HepG2 (cell line): ENCODE measurements around the gene PNN. TPM values are rescaled to one million over a fixed set of nuclear protein-coding genes. Genes with fewer than 3 reads are reported as not detected.
A peak's percentile ranks its signal among the peaks of the same experiment; 100 is the strongest.

ENCODE experiments used
- CEBPG ChIP-seq: IDR thresholded peaks from 2 replicates; pipeline ENCODE4 v1.6.1; 2016
- FOXA1 ChIP-seq, 2 experiments: fragments of 450-650 bp in 1 of 2; sonication (generic) in 1 of 2; formaldehyde crosslinking in 1 of 2; IDR thresholded peaks; 2 replicates each; pipeline versions ENCODE4 v1.4.0 to v1.6.1; 2016 to 2020; ENCODE audit warnings: missing genetic modification reagents in 1 of 2
- FOXP1 ChIP-seq, 2 experiments: fragments of 450-650 bp in 1 of 2; IDR thresholded peaks; 2 replicates each; pipeline ENCODE4 v1.6.1; 2017 to 2018; ENCODE audit warnings: antibody characterized with exemption in 1 of 2
- ISL2 ChIP-seq: sonication (generic); formaldehyde crosslinking; IDR thresholded peaks from 2 replicates; pipeline ENCODE4 v1.5.0; 2020; ENCODE audit warnings: missing genetic modification reagents
- KMT2B ChIP-seq: IDR thresholded peaks from 2 replicates; pipeline ENCODE4 v1.6.1; 2016; ENCODE audit warnings: missing genetic modification reagents, missing compliant biosample characterization
- MED1 ChIP-seq: sonication (generic); formaldehyde crosslinking; IDR thresholded peaks from 2 replicates; pipeline ENCODE4 v1.4.0; 2020; ENCODE audit warnings: missing genetic modification reagents
- NCOA2 ChIP-seq: sonication (generic); formaldehyde crosslinking; IDR thresholded peaks from 2 replicates; pipeline ENCODE4 v1.8.0; 2022; ENCODE audit warnings: inconsistent platforms
- NR1H2 ChIP-seq: sonication (generic); formaldehyde crosslinking; IDR thresholded peaks from 2 replicates; pipeline ENCODE4 v1.8.1; 2022; ENCODE audit warnings: low read depth, missing genetic modification reagents, borderline replicate concordance
- NR2F1 ChIP-seq, 2 experiments: fragments of 450-650 bp in 1 of 2; formaldehyde crosslinking in 1 of 2; IDR thresholded peaks; 2 replicates each; pipeline versions ENCODE4 v1.5.0 to v1.6.1; 2016 to 2020; ENCODE audit warnings: mild to moderate bottlenecking in 1 of 2, missing compliant biosample characterization in 1 of 2, missing genetic modification reagents in 1 of 2, moderate library complexity in 1 of 2
- NR2F6 ChIP-seq, 2 experiments: IDR thresholded peaks; 2 replicates each; pipeline ENCODE4 v1.6.1; 2016; ENCODE audit warnings: antibody characterized with exemption in 1 of 2, mild to moderate bottlenecking in 1 of 2
- PHF21A ChIP-seq: sonication (generic); formaldehyde crosslinking; IDR thresholded peaks from 2 replicates; pipeline ENCODE4 v1.5.0; 2020; ENCODE audit warnings: mild to moderate bottlenecking, missing genetic modification reagents
- PITX1 ChIP-seq: sonication (generic); formaldehyde crosslinking; IDR thresholded peaks from 2 replicates; pipeline ENCODE4 v1.5.1; 2020; ENCODE audit warnings: mild to moderate bottlenecking, missing genetic modification reagents
- SATB2 ChIP-seq: sonication (generic); formaldehyde crosslinking; IDR thresholded peaks from 2 replicates; pipeline ENCODE4 v1.5.0; 2020; ENCODE audit warnings: missing genetic modification reagents
- SOX13 ChIP-seq, 3 experiments: fragments of 450-650 bp in 1 of 3; sonication (generic) in 1 of 3; formaldehyde crosslinking in 1 of 3; IDR thresholded peaks in 2 of 3; conservative IDR thresholded peaks in 1 of 3; 2 replicates each; pipeline versions ENCODE4 v1.5.0 to v1.6.1; 2016 to 2020; ENCODE audit warnings: antibody characterized with exemption in 1 of 3, mild to moderate bottlenecking in 1 of 3, missing compliant biosample characterization in 1 of 3, missing genetic modification reagents in 1 of 3, moderate library complexity in 1 of 3
- THYN1 ChIP-seq: sonication (generic); formaldehyde crosslinking; IDR thresholded peaks from 2 replicates; pipeline ENCODE4 v1.8.1; 2023; ENCODE audit warnings: low read depth, mild to moderate bottlenecking, moderate library complexity, missing genetic modification reagents, borderline replicate concordance
- YEATS2 ChIP-seq: sonication (generic); formaldehyde crosslinking; IDR thresholded peaks from 2 replicates; pipeline ENCODE4 v1.4.0; 2020; ENCODE audit warnings: missing genetic modification reagents, borderline replicate concordance
- ZNF205 ChIP-seq: IDR thresholded peaks from 2 replicates; pipeline ENCODE4 v1.6.1; 2018; ENCODE audit warnings: missing biosample characterization, missing genetic modification reagents
- ZNF260 ChIP-seq: sonication (generic); formaldehyde crosslinking; IDR thresholded peaks from 2 replicates; pipeline ENCODE4 v1.4.0; 2020; ENCODE audit warnings: missing genetic modification reagents, low read depth, mild to moderate bottlenecking, borderline replicate concordance
- ZNF317 ChIP-seq: sonication (generic); formaldehyde crosslinking; IDR thresholded peaks from 2 replicates; pipeline ENCODE4 v1.5.0; 2020; ENCODE audit warnings: mild to moderate bottlenecking, missing genetic modification reagents
- ZNF329 ChIP-seq: sonication (generic); formaldehyde crosslinking; IDR thresholded peaks from 2 replicates; pipeline ENCODE4 v1.9.0; 2021; ENCODE audit warnings: low read depth, mild to moderate bottlenecking, missing genetic modification reagents
- ZNF431 ChIP-seq: sonication (generic); formaldehyde crosslinking; IDR thresholded peaks from 2 replicates; pipeline ENCODE4 v1.9.0; 2022; ENCODE audit warnings: missing genetic modification reagents, low read depth, mild to moderate bottlenecking, borderline replicate concordance
- ZNF629 ChIP-seq: sonication (generic); formaldehyde crosslinking; conservative IDR thresholded peaks from 2 replicates; pipeline ENCODE4 v1.5.0; 2020; ENCODE audit warnings: missing genetic modification reagents
- ZNF768 ChIP-seq: sonication (generic); formaldehyde crosslinking; IDR thresholded peaks from 2 replicates; pipeline ENCODE4 v1.4.0; 2020; ENCODE audit warnings: missing genetic modification reagents
- polyA plus RNA-seq, 8 experiments: library from polyadenylated mRNA; depleted of rRNA in 3 of 8; stranded (reverse) in 7 of 8; unstranded in 1 of 8; fragments of >200 nt; fragmentation: Illumina TruSeq in 4 of 8; extraction: Trizol in 4 of 8; gene quantifications; 2 replicates each; pipeline versions ENCODE4 v1.2.1 to v1.2.3, GENCODE V29; 2011 to 2016; ENCODE audit warnings: low read depth in 4 of 8, missing spikeins in 1 of 8, mixed read lengths in 1 of 8; ENCODE audit not compliant: insufficient read depth in 1 of 8
- total RNA-seq, 5 experiments: library from RNA; depleted of rRNA; stranded (reverse); fragments of >200 nt; fragmentation: Illumina TruSeq; extraction: Trizol; gene quantifications; 2 replicates each; pipeline ENCODE4 v1.2.3, GENCODE V29; 2016; ENCODE audit warnings: low read depth in 1 of 5
- TF ChIP-seq, protein P1 (sequence below): sonication (generic); formaldehyde crosslinking; IDR thresholded peaks from 2 replicates; pipeline ENCODE4 v1.4.0; 2020; ENCODE audit warnings: missing genetic modification reagents
- TF ChIP-seq, protein P2 (sequence below): sonication (generic); formaldehyde crosslinking; IDR thresholded peaks from 2 replicates; pipeline ENCODE4 v1.4.0; 2020; ENCODE audit warnings: mild to moderate bottlenecking, missing genetic modification reagents
- TF ChIP-seq, protein P3 (sequence below): sonication (generic); formaldehyde crosslinking; IDR thresholded peaks from 2 replicates; pipeline ENCODE4 v1.5.1; 2020; ENCODE audit warnings: missing genetic modification reagents, mild to moderate bottlenecking, borderline replicate concordance

The PNN gene
- total and polyA plus RNA-seq, 2 of the 13 experiments (the other 11 are each of a cell fraction or from before 2014, with no cell fraction given): 58.0 to 214 TPM

DNA sequence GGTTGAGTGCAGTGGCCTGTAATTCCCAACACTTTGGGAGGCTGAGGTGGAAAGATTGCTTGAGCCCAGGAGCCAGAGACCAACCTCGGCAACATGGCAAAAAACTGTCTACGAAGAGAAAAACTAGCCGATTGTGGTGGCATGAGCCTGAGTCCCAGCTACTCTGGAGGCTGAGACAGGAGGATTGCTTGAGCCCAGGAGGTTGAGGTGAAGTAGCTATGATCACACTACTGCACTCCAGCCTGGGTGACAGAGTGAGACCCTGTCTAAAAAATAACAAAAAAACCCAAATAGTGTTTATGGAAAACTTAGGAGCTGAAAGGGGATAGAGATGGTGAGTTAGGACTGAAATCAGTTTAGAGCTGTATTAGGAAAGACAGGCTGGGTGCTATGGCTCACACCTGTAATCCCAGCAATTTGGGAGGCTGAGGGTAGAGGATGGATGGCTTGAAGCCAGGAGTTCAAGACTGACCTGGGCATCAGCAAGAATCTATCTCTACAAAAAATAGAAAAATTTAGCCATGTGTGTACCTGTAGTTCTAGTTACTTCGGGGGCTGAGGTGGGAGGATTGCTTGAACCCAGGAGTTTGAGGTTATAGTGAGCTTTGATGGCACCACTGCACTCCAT, 9.7 kb downstream of the PNN start (continued):
- TF ChIP-seq NR2F6 (IDR thresholded peaks at IDR 0.05) (no peak), NR2F6 (CRISPR knock-in tag; IDR thresholded peaks at IDR 0.05) (no peak), ISL2 (CRISPR knock-in tag) (0 out of 2 replicates have a peak, but pooled peaks have one; percentile 11), SATB2 (CRISPR knock-in tag) (no peak), SOX13 (IDR thresholded peaks at IDR 0.05) (no peak), SOX13 (CRISPR knock-in tag; conservative IDR thresholded peaks at IDR 0.05 in 1 of 2, IDR thresholded peaks at IDR 0.05 in 1 of 2) (0 out of 4 replicates have a peak, but pooled peaks of 1 of the 2 experiments have one; percentile 25), PITX1 (CRISPR knock-in tag) (peak; percentile 28; the same call in 1 of the 2 replicates), ZNF317 (CRISPR knock-in tag) (0 out of 2 replicates have a peak, but pooled peaks have one; percentile 44), MED1 (no peak; the same call in 1 of the 2 replicates), KMT2B (CRISPR knock-in tag) (0 out of 2 replicates have a peak, but pooled peaks have one; percentile 26), ZNF629 (CRISPR knock-in tag) (no peak), CEBPG (CRISPR knock-in tag) (no peak), ZNF205 (CRISPR knock-in tag) (no peak), ZNF768 (CRISPR knock-in tag) (no peak; the same call in 1 of the 2 replicates), ZNF260 (CRISPR knock-in tag) (no peak), PHF21A (CRISPR knock-in tag) (no peak), ZNF329 (CRISPR knock-in tag) (no peak), ZNF431 (CRISPR knock-in tag) (no peak), FOXA1 (IDR thresholded peaks at IDR 0.05) (no peak), FOXA1 (CRISPR knock-in tag; IDR thresholded peaks at IDR 0.05) (no peak), YEATS2 (CRISPR knock-in tag) (0 out of 2 replicates have a peak, but pooled peaks have one; percentile 45), THYN1 (CRISPR knock-in tag) (no peak), NR2F1 (CRISPR knock-in tag; IDR thresholded peaks at IDR 0.05) (no peak), NCOA2 (CRISPR knock-in tag) (no peak; the same call in 1 of the 2 replicates), NR1H2 (CRISPR knock-in tag) (no peak), FOXP1 (IDR thresholded peaks at IDR 0.05) (no peak), FOXP1 (CRISPR knock-in tag; IDR thresholded peaks at IDR 0.05) (no peak)
- TF ChIP-seq, protein P1, sequence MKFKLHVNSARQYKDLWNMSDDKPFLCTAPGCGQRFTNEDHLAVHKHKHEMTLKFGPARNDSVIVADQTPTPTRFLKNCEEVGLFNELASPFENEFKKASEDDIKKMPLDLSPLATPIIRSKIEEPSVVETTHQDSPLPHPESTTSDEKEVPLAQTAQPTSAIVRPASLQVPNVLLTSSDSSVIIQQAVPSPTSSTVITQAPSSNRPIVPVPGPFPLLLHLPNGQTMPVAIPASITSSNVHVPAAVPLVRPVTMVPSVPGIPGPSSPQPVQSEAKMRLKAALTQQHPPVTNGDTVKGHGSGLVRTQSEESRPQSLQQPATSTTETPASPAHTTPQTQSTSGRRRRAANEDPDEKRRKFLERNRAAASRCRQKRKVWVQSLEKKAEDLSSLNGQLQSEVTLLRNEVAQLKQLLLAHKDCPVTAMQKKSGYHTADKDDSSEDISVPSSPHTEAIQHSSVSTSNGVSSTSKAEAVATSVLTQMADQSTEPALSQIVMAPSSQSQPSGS (CRISPR knock-in tag): 0 out of 2 replicates have a peak, but pooled peaks have one; percentile 32
- TF ChIP-seq, protein P2, sequence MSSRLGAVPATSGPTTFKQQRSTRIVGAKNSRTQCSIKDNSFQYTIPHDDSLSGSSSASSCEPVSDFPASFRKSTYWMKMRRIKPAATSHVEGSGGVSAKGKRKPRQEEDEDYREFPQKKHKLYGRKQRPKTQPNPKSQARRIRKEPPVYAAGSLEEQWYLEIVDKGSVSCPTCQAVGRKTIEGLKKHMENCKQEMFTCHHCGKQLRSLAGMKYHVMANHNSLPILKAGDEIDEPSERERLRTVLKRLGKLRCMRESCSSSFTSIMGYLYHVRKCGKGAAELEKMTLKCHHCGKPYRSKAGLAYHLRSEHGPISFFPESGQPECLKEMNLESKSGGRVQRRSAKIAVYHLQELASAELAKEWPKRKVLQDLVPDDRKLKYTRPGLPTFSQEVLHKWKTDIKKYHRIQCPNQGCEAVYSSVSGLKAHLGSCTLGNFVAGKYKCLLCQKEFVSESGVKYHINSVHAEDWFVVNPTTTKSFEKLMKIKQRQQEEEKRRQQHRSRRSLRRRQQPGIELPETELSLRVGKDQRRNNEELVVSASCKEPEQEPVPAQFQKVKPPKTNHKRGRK: no peak
- TF ChIP-seq, protein P3, sequence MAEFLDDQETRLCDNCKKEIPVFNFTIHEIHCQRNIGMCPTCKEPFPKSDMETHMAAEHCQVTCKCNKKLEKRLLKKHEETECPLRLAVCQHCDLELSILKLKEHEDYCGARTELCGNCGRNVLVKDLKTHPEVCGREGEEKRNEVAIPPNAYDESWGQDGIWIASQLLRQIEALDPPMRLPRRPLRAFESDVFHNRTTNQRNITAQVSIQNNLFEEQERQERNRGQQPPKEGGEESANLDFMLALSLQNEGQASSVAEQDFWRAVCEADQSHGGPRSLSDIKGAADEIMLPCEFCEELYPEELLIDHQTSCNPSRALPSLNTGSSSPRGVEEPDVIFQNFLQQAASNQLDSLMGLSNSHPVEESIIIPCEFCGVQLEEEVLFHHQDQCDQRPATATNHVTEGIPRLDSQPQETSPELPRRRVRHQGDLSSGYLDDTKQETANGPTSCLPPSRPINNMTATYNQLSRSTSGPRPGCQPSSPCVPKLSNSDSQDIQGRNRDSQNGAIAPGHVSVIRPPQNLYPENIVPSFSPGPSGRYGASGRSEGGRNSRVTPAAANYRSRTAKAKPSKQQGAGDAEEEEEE (CRISPR knock-in tag): no peak
